Stimulated activated CD8-positive, alpha-beta memory T cell treated with anti-CD3 and anti-CD28 coated beads, Interleukin-15, amount 100 ng/mL, for 4 hours (primary cell): Measurements from ENCODE around the gene MPHOSPH9.

Source experiments
- DNase-seq, 2 donors: peaks; one replicate each; pipeline ENCODE4 v3.0.0-alpha.2; 2020; ENCODE audit warnings: low read depth in 2 of 2

Gene MPHOSPH9

DNA sequence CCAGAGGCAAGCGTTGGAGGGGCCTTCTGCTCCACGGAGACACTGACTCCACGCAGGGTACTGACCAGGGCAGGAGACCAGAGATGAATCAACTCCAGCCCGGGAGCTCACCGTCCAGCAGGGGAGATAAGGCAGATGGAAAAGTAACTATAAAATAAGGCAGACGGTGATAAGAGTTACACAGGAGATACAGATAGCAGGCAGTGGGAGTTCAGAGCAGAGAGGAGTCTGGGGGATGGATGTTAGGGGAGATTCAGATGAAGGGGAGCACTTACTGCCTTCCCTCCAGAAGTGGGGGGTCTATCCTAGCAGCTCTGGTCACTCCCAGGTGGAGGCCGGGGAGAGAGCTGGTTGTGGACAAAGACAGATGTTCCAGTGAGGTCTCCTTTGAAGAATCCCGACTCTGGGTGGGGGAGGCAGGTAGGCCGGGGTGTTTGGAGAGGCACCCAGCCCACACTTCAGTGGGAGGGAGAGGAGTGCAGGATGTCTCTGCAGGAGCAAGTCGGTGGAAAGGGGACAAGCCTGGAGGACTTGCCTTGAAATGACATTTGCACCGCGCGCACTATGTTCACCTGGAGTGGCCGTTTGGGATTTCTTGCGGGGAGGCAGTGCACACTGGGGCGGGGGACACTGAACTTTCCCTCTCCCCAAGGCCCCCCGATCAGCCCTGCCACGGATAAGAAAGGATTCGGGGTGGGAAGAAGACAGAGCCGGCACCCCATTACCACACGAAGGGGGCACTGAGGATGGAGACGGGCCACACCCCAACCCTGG, 83.3 kb downstream of the MPHOSPH9 start:
- no peak for DNase-seq

- no peak for DNase-seq
These were observed 83.9 kb downstream of the MPHOSPH9 start for GRCh38 chr12:123149088-123149487.

GRCh38 chr12:123148655-123149054, 84.3 kb downstream of the MPHOSPH9 start:
- no peak for DNase-seq

- DNase-seq, result no peak
These were observed 84.7 kb downstream of the MPHOSPH9 start for GRCh38 chr12:123148223-123148622.

DNA sequence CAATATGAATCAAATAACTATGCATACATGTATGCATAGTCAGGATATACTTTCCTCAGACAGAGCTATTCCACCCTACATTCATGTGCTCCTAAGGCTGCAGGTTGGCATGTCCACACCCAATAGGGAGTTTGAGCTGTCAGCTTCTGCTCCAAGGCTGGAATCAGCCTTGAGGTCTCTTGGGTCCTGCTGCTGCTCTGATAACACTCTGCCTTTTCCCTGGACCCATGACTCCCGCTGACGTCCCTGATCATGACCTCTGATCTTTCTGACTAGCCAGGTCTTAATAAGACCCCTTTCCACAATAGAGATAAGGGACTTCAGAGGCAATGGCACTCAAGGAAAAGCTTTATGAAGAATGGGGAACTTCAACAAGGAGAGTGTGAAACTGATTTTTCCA, 87.7 kb downstream of the MPHOSPH9 start:
- no peak for DNase-seq

DNA sequence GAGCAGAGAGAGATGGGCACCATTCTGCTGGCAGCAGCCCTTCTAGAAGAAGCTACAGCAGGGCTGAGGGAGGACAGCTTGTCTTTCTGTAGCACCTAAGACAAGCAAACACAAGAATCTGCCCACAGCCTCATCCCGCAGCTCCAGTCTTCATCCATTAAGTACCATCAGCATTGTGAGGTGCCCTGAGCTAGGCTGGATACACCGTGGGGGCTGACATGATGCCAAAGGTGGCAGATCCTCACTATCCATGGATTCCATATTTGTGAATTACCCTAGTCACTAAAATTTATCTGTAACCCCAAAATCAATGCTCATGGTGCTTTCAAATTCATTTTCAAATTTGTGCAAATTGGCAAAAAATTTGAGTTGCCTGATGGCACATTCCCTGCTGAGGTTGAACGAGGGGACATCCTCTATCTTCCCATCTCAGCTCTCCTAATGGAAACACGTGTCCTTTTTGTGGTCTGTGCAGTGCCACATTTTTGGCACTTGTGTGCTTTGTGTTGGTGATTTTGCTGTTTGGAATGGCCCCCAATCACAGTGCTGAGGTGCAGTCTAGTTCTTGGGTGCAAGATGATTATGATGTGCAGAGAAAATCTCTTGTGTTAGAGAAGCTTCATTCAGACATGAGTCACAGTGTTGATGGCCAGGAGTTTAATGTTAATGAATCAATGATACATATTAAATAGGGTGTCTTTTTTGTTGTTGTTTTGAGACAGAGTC, 89.0 kb downstream of the MPHOSPH9 start:
- DNase-seq, result no peak

DNA sequence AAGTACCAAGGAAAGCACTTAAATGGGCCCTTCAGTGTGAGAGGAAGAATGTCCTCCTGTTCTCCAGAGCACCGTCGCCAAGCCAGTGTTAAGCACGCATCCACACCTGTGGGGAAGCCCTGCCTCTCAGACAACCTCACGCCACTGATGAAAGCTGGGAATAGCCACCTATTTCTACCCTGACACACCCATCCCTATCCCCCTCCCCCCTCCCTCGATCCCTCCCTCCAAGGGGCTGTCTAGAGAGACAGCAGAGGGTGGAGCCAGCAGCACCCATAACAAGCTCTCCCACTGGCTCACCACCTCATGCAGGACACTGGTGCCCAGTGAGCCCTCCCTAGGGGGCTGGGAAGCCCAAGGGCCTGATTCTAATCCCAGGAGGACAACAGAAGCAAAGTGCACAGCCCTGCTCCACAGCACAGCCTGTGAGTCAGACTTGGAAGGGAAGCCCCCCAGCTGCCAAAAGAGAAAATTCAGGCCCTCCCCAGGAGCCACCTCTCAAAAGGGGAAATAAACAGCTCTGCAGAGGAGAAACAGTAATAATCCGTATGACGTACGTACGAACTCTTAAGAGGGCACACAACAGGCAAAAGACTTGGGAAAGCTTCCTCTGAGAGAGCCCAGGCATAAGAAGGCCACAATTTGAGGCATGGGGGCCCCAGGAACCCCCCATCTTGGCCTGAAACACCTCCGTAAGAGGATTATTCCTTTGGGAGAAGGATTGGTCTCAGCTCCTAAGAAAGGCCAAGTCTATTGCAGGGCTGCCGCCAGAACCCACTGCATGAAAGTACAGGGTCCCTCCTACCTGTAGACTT, 89.8 kb downstream of the MPHOSPH9 start:
- DNase-seq, result no peak

GRCh38 chr12:123142518-123142840, 90.5 kb downstream of the MPHOSPH9 start:
- DNase-seq, result no peak

- DNase-seq, result no peak
These were observed 91.1 kb downstream of the MPHOSPH9 start for GRCh38 chr12:123141615-123142517.

DNA sequence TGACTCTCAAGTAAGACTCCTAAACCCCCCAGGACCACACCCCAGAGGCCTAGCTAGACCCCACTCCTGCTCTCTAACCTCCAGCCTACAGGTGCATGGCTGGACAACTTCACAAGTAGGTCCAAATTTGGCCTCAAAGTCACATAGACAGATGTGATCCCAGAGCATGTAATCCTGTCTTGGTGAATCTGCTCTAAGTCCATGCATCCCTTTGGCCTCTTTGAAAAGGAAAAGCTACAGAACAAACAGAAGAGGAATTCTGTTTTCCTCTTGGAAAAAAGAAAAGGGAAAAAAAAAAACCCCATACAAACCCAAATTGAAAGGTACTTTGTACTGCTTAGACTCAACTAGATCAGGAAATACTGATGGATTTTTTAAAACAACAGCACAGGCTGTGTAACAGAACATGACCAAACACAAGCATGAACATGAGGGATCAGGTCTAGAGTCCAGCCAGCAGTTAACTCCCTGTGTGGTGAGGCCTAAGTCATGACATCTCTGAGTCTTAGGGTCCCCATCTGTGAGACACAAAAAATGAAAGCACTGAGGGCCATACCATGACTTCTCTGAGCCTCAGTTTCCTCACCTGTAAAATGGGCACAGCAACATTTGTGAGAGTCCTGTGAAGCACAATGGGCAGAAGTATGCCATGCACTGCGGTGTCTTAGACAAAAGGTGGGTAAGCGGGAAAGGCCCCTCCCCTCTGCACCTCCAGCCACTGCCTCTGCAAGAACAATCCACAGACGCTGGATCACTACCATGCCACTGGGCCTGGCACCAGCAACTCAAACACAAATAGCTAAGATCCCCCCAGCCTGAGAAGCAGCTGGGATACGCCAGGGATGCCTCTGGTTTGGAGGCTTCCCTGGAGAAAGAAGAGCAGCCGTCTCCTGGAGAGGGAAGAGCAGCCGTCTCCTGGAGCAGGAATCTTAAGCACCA, 92.0 kb downstream of the MPHOSPH9 start:
- no peak for DNase-seq

DNA sequence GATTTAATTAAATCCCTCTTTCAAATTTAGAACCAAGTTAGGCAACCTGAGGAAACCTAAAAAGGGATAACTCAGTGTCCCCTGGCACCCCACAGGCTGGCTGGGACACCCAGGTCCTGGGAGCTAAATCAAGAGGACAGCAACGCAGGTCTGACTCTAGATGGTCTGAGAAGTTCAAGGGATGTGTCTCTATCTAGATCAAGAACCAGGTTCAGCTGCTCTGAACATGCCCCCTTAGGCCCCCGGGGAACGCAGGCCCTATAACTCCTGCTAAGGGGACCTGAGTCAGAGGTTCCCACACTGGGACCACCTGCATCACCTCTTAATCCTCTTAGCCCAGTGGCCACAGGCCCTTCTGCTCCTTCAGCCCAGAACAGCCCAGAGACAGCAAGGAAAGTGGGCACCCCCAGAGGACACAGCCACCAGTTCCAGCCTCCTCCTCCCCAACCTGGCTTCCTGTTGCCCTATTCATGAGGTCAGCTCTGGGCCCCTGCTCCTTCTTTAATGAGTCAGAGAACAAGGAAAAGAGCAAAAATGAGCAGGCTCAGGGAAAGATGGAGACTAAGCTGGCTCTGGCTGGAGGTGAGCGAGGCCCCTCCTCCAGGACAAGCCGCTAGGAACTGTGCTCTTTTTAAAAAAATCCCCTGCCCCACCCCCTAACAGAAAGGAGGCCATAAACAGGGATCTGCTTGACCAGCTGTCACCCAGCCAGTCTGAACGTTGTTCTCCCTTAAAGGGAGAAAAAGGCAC, 92.8 kb downstream of the MPHOSPH9 start:
- no peak for DNase-seq

DNA sequence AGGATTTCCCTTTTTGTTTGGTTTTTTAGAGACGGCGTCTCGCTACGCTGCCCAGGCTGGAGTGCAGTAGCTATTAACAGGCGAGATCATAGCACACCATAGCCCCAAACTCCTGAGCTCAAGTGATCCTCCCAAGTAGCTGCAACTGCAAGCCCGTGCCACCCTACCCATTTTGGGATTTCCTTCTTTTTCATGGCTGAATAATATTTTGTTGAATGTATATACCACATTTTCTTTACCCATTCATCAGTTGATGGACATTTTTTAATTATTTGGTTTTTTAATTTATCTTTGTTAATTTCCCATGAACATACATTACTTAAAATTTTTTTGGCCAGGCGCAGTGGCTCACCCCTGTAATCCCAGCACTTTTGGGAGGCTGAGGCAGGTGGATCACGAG, 97.3 kb downstream of the MPHOSPH9 start:
- no peak for DNase-seq

GRCh38 chr12:123134826-123135225, 98.1 kb downstream of the MPHOSPH9 start:
- no peak for DNase-seq

DNA sequence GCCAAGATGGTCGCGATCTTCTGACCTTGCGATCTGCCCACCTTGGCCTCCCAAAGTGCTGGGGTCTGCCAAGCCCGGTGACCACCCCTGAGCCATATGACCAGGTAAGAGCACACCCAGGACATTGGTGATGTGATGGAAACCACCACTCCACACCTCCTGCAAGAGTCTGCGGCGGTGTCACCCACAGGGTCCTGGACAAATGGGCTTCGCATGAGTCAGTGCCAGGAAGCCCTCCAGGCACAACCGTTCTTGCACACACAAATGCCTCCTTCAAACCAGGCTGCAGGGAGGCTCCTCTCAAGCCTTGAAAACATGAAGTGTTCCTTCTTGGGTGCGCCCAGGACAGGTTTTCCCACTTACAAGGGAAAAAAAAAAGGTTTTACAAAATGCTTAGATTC, 98.7 kb downstream of the MPHOSPH9 start:
- no peak for DNase-seq

DNA sequence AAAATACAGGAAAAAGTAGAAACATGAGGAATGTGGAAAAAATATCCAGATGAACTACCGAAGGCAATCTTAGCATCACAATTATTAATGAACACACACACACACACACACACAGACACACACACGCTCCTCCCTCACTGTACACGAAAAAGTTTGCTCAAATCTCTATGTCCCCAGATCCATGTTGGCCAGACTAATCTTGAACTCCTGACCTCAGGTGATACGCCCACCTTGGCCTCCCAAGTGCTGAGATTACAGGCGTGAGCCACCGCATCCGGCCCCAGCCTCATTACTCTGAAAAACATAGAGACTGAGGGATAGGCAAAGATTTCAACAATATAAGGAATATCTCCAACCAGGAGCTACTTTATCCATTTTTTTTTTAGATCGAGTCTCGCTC, 99.2 kb downstream of the MPHOSPH9 start:
- DNase-seq, result no peak

DNA sequence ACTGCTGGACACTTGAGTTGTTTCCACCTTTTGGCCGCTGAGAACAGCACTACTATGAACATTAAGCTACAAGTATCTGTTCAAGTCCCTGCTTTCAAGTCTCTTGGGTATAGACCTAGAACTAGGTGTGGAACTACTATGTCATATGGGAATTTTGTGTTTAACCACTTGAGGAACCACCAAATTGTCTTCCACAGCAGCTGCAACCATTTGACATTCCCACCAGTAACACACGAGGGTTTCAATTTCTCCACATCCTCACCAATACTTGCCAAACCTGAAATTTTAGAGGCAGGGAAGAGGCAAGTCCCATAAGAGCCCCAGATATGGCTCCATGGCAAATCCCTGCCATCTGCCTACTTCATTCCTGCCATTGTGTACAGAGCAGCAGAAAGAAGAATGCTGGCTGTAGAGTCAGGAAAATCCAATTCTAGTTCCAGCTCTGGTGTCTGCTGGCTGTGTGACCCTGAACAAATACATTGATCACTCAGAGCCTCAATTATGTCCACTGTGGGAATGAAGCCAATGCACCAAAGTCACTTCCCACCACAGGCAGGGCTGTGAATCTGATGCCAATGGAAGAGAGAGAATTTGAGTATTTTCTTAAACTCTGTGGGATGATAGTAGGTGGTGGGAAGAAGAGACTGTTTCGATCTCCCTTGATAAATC, 99.9 kb downstream of the MPHOSPH9 start:
- DNase-seq, result no peak

DNA sequence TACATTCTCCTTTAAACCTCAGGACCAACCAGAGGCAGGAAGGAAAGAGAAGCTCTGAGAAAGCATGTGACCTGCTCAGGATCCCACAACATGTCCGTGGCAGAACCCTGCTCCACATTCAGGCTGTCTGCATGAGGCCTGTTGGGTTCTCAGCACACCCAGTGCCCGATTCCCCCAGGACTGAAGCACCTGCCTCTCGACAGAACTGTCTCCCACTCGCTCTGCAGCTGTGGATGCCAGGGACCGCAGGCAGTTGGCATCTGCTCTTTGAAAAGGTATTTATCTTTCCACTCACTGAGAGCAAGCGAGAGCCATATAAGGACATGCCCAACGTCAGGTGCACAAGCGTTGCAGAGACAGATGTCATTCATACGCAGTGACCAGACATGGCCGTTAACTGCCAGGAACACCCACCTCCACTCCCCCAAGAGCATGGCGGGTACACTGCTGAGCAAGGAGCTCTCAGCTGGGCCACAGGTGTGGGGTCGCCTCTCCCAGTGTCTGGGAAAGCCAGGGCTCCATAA, 101.0 kb downstream of the MPHOSPH9 start:
- DNase-seq, result no peak

DNA sequence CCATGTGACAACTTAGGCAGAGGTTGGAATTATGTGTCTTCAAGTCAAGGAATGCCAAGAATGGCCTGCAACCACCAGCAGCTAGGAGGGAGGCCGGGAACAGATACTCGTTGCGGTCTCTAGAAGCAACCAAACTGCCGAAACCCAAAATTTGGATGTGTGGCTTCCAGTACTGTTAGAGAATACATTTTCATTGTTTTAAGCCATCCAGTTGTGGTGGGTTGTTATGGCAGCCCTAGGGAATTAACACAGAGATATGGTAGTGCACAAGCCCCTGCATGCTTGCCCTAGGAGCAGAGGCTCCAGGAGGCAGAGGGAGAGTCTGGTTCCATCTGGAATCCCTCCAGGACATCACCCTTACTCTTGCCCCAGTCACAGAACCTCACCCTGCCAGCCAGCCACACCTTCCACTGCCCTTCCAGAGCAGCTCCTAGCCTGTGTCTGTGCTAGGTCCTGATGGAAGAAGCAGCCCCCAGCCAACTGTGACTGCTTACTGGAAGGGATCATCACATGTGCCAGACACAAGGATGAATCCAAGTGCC, 101.6 kb downstream of the MPHOSPH9 start:
- DNase-seq, result no peak

DNA sequence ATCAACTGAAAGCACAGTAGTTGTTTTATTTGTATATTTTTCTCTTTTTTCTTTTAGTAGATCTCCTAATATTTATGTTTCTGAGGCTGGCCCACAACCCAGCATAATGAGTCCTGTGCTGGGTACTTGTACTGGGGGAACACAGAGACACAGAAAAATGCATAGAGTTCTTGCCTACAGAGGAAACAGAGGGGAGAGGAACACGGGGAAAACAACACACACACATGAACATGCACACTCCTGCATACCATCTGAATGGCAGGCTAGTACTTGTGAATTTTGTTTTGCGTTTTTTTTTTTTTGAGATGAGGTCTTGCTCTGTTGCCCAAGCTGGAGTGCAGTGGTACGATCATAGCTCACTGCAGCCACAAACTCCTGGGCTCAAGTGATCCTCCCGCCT, 103.3 kb downstream of the MPHOSPH9 start:
- no peak for DNase-seq
